Omental fat pad (tissue), 4 donors: ENCODE data around the gene COPE. TPM values are rescaled to one million over a fixed set of nuclear protein-coding genes. Genes with fewer than 3 reads are reported as not detected.

Experiments used
- ATAC-seq: fragments of 150-250 bp; one replicate; pipeline ENCODE4 v1.9.1; 2016; ENCODE audit warnings: mild to moderate bottlenecking, moderate library complexity; ENCODE audit not compliant: low FRiP score
- DNase-seq: peaks from one replicate; pipeline ENCODE4 v3.0.0-alpha.2; 2019; ENCODE audit warnings: low spot score
- total RNA-seq, 4 donors: library from RNA; depleted of rRNA; stranded (reverse); fragments of >200 nt; gene quantifications; one replicate each; pipeline ENCODE4 v1.1.0, GENCODE V29; 2016
- TF ChIP-seq, protein P1 (sequence below), 3 donors: fragments of 450-650 bp; IDR thresholded peaks; one replicate each; pipeline ENCODE4 v1.5.1; 2016 to 2017; ENCODE audit warnings: antibody characterized with exemption in 3 of 3, mild to moderate bottlenecking in 3 of 3, moderate library complexity in 2 of 3

The COPE gene
- total RNA-seq, 4 donors from 2014 or later, result 158 to 202 (median 169) TPM

DNA sequence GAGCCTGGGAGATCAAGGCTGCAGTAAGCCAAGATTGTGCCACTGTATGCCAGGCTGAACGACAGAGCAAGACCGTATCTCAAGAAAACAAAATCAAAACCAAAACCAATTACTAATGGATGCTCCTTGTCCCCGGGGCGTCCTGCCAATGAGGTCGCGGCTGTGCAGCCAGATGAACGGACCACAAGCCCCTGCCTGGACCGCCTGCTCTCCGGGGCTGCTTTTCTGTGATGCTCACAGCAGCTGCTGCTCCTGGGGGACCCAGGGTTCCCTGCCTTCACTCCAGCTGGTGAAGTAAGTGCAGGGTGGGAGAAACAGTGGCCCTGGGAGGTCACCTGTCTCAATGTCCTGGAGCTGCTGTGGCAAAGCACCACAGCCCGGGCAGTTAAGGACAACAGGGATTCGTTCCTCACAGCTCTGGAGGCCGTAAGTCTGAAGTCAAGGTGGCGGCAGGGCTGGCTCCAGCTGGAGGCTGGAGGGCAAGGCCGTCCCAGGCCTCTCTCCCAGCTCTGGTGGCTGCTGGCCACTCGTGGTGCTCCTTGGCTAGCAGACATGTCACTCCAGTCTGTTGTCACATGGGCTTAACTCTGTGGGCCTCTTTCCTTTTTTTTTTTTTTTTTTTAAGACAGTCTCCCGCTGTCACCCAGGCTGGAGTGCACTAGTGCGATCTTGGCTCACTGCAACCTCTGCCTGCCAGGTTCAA lies 10.1 kb downstream of the COPE start:
- DNase-seq, result no peak
- TF ChIP-seq, protein P1, sequence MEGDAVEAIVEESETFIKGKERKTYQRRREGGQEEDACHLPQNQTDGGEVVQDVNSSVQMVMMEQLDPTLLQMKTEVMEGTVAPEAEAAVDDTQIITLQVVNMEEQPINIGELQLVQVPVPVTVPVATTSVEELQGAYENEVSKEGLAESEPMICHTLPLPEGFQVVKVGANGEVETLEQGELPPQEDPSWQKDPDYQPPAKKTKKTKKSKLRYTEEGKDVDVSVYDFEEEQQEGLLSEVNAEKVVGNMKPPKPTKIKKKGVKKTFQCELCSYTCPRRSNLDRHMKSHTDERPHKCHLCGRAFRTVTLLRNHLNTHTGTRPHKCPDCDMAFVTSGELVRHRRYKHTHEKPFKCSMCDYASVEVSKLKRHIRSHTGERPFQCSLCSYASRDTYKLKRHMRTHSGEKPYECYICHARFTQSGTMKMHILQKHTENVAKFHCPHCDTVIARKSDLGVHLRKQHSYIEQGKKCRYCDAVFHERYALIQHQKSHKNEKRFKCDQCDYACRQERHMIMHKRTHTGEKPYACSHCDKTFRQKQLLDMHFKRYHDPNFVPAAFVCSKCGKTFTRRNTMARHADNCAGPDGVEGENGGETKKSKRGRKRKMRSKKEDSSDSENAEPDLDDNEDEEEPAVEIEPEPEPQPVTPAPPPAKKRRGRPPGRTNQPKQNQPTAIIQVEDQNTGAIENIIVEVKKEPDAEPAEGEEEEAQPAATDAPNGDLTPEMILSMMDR (IDR thresholded peaks at IDR 0.05), result no peak
- ATAC-seq, result no peak

DNA sequence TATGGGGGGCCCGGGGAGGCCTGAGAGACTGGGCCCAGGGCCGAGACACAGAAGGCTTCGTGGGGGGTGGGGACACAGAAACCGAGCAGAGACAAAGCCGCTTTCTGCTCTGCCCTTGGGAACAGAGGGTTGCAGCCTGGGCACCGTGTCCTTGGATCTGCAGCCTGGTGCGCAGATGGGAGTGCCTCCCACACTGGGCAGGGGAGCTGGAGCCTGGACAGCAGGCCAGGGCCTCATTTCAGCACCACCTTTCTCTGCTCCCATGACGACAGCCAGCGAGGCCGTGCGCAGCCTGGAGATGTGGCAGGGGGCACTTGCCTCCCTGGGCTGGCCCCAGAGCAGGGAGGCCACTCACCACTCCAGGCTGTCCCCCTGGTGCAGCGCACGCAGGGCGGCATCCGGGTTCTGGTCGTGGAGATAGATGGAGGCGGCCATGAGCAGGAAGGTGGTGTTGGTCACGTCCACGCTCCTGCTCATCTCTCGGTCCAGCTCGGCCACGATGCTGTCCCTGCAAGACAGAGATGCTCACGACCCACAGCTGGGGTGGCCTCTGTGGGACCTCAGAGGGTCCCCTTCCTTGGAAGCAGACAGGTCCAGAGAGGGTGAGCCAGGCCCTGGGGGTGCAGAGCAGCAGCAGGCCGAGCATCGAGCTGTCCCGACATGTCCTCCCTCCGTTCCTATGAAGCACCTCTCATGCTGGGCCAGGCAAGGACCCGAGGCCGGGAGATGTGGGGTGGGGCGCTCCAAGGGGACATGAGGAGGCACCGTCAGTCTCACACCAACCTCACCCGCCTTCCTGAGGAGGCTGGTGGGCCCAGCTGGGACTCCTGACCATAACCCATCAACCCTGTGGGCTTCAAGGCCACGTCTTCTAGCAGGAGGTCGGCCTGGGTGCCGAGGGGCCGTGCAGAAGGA lies 12.3 kb downstream of the COPE start:
- DNase-seq, result no peak
- TF ChIP-seq, protein P1 (IDR thresholded peaks at IDR 0.05), result no peak
- no peak for ATAC-seq

DNA sequence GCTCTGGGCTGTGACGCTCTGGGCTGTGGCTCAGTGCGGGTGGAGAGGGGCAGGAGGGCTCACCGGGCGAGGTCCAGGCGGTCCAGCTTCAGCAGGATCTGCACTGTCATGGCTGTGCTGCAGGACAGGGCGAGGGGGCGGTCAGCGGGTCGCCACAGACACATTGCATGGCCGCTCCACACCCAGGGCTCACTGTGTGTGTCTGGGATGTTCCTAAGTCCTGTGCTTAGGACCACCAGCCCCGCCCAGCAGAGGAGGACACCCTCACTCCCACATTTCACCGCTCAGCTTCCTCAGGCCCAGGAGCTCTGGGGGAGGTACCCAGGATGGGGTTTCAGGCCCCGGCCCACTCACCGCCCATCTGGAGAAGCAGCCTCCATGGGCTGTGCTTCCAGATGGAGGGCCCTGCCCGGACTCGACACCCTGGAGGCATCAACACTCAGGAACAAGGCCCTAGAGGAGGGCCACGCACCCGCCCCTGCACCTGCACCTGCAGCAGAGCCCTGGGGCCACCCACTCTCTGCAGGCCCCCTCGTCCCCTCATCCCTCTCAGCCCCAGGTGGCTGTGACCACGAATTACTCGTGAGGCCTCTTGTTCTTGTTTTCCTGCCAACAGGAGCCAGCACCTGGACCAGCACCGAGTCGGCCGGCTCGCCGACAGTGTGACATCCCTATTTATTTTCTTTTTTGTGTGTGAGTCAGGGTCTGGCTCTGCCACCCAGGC lies 13.5 kb downstream of the COPE start:
- ATAC-seq (no peak), DNase-seq (no peak)

DNA sequence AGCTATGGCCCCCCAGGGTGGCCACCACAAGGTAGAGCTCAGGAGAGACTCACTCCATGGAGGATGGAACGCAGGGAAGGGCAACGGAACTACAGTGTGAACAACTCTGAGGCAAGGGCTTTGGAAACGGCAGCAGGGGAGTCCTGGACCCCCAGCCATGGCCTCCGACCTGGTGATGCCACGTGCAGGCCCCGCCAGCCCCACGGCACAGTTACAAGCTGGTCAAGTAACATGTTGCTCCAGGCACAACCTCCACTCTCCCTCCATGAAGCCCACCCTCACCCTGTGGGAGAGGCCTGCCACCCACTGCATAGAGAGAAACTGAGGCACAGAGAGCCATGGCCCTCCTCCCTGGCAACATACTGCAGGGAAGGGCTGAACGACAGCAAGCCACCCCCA lies 14.1 kb downstream of the COPE start:
- TF ChIP-seq, protein P1 (IDR thresholded peaks at IDR 0.05), result no peak
- DNase-seq (no peak), ATAC-seq (no peak)

More for the DNA sequence above, 13.5 kb downstream of the COPE start:
- TF ChIP-seq, protein P1 (IDR thresholded peaks at IDR 0.05), result no peak

DNA sequence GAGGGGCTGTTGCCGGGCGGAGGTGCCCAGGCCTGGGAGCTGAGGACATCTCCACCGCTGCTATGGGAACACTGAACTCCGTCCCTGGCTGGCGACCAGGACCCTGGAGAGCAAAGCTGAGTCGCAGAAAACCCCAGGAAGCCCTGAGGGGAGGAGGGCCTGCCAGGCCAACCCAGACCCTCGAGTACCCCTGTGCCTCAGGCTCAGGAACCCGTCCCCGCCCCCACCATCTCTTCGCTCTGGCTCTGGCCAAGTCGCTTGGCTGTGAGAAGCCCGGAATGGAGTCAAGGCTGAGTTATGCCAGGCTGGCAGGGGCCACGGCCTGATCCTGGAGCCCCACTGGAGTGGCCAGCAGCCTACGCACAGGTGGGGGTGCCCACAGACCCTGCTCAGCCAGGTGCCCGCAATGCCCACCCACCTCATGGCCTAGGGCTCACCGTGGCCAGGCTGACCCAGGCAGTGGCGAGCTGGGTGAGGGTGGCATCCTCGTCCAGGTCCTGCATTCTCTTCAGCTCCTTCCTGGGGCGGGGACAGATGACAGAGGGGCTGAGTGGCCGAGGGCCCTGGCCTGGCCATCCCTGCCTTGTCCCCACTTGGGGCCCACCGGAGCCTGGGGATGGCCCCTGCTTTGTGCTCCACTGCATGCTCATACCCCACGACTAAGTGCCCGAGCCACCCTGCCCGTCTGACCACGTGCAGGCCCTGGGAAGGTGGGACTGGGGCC lies 14.7 kb downstream of the COPE start:
- no peak for DNase-seq
- TF ChIP-seq, protein P1 (IDR thresholded peaks at IDR 0.05), result no peak
- ATAC-seq, result peak; percentile 12
